ENCODE results near the gene C1orf115.

DNA sequence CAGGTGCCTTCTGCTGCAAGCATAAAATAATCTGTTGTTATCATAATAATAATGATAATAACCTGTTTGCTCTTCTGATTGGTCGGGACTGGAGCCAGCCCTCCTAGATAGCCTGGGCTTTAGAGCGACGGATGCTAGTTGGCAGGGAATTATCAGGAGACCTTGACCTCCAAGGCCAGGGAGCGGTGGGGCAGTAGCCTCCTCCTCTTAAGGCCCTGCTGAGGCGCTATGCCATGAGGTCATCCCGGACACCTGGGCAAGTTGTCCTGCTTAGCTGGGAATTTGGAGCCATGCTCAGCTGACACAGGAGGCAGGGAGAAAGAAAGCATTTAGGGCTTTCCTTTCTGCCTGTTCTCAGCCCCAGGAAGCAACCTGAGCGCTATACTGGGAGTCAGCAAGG, 15.6 kb downstream of the C1orf115 start:
- TF ChIP-seq POLR2A (IDR thresholded peaks at IDR 0.05; ENCODE audit: low read depth, low read length) = no peak
- TF ChIP-seq, protein P1, sequence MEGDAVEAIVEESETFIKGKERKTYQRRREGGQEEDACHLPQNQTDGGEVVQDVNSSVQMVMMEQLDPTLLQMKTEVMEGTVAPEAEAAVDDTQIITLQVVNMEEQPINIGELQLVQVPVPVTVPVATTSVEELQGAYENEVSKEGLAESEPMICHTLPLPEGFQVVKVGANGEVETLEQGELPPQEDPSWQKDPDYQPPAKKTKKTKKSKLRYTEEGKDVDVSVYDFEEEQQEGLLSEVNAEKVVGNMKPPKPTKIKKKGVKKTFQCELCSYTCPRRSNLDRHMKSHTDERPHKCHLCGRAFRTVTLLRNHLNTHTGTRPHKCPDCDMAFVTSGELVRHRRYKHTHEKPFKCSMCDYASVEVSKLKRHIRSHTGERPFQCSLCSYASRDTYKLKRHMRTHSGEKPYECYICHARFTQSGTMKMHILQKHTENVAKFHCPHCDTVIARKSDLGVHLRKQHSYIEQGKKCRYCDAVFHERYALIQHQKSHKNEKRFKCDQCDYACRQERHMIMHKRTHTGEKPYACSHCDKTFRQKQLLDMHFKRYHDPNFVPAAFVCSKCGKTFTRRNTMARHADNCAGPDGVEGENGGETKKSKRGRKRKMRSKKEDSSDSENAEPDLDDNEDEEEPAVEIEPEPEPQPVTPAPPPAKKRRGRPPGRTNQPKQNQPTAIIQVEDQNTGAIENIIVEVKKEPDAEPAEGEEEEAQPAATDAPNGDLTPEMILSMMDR (conservative IDR thresholded peaks at IDR 0.05; ENCODE audit: low read depth, low read length) = no peak
- TF ChIP-seq, protein P2, sequence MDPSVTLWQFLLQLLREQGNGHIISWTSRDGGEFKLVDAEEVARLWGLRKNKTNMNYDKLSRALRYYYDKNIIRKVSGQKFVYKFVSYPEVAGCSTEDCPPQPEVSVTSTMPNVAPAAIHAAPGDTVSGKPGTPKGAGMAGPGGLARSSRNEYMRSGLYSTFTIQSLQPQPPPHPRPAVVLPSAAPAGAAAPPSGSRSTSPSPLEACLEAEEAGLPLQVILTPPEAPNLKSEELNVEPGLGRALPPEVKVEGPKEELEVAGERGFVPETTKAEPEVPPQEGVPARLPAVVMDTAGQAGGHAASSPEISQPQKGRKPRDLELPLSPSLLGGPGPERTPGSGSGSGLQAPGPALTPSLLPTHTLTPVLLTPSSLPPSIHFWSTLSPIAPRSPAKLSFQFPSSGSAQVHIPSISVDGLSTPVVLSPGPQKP (IDR thresholded peaks at IDR 0.05; ENCODE audit: borderline replicate concordance, low read depth, low read length) = no peak
